Hematopoietic multipotent progenitor cell treated with erythropoietin and hydrocortisone succinate and interleukin-3 and kit ligand, for 17 days (in vitro differentiated cells): ENCODE data around the gene TFF1.

Source experiments
- DNase-seq: peaks from one replicate; pipeline ENCODE4 v3.0.0-alpha.2; 2015; ENCODE audit warnings: low spot score

Gene TFF1

DNA sequence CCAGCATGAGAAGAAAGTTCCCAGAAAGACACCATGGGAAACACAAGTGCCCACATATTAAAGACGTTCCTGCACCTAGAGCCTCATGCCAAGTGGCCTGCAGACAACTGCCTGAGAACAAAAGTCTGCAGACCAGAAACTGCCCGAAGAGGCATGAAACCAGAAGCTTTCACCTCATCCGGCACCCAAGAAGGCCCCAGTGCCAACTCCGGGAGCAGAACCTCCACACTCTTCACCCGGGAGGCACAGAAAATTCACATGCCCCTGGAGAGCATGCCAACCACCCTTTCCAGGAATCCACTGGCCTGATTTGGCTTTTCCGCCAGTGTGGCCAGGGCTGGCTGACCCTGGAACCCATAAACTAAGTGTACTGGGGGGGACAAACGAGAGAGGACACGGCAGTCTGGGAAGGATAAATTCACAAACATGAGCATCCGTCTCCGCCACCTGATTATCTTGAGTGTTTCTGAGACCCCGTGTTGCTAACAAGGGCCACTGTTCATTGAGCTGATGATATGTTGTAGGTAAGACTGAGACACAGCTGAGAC, 22.3 kb downstream of the TFF1 start:
- no peak for DNase-seq

DNA sequence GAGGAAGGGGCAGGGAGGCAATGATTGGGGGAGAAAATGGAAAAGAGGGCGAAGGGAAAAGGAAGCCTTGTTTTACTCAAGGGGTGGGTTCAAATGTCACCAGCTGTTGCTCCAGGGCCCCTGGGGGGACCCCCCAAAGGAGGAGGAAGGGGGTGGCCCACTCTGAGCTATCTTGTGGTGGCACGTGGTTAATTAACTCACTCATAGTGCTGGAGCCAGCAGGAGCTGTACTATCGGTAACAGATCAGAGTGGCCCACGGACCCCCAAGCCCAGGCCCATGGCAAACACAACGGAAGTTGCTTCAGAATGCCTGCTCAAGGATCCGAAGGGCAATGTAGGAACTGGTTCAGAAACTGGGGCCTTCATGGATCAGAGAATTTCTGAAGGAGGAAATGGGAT, 22.8 kb downstream of the TFF1 start:
- DNase-seq = no peak

GRCh38 chr21:42343101-42343500, 23.2 kb downstream of the TFF1 start:
- no peak for DNase-seq

DNA sequence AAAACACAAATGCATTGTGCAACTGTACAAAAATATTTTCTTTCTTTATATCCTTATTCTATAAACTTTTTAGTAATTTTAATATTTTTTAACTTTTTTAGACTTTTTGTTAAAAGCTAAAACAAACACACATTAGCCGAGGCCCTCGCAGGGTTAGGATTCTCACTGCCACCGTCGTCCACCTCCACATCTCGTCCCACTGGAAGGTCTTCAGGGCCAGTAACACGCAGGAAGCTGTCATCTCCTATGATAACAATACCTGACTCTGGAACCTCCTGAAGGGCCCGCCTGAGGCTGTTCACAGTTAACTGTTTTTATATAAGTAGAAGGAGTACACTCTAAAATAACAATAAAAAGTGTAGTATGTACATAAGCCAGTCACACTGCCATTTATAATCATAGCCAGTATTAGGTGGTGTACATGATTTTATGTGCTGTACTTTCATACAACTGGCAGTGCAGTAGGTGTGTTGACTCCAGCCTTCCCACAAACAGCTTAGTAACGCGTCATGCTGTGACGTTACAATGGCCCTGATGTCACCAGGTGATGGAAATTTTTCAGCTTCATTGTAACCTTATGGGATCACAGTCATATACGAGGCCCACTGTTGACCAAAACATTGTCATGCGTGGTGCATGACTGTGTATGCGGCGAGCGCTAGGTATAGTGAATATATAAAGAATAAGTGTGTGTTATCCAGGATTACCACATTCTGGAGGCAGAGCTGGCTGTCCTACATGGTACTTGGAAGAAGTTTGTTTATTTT, 24.4 kb downstream of the TFF1 start:
- no peak for DNase-seq

DNA sequence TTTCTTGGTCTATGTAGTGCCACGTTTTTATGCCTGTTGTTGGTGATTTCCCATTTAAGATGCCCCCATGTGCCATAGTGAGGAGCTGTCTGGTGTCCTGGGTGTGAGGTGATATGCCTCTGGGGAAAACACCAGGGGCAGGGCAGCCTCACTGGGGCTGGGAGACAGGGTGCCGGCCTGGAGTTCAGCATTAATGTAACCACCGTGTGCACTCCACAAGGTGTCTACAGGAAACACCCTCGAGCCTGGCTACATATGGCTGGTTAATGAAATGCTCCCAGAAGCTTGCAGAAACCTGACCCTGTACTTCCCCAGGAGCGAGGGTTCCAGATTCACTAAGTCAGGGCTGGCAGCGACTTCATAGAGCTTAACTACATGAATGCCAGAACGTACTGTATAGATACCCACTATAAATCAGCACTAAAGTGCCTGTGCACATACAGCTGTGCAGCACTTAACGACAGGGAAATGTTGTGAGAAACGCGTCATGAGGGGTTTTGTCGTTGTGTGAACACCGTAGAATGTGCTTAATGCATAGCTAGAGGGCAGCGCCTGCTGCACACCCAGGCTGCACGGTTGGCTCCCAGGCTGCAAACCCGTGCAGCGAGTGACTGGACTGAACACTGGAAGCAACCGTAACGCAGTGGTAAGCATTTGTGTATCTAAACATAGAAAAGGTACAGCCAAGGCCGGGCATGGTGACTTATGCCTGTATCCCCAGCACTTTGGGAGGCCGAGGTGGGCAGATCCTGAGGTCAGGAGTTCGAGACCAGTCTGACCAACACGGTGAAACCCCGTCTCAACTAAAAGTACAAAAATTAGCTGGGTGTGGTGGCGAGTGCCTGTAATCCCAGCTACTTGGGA, 25.9 kb downstream of the TFF1 start:
- no peak for DNase-seq

DNA sequence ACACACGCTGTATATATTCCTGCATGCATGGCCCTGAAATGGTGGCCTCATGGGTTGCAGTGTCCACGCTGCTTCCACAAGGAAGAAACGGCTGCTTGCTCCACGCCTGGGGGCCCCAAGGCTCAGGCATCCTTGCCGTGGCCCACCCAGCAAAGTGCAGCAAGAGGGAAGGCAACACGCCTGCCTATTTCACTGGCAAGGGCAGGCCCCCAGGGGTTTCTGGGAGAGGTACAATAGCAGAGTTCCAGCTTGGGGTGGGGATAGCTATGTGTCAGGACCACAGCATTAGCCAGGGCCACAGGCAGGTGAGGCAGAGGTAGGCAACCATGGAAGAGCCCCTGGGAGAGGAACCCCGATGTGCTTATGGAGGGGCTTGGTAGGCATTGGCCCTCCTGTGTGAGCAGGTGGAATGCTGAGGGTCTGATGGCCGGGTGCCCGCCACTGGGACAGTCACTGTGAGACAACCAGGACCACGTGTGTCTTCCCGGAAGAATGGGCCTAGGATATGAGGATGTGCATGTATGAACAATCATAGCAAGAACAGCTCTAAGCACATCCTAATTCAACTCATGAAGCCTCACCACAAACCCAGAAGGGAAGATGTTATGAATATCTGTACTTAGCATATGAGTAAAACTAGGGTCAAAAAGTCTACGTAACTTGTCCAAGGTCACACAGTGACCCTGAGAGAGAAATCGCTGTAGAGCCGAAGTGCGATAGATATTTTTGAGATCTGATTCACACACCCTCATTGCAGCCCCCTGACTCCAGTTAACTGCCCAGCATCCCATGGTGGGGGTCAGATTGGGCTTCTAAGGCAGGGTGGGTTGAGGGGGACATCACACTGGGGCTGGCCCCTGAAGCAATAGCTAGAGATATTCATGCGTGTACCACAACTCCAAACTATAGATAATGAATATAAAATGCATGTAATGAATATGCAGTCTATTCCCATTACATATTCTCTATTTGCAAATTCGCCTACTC, 27.3 kb downstream of the TFF1 start:
- DNase-seq = no peak

GRCh38 chr21:42337830-42338728, 28.3 kb downstream of the TFF1 start:
- DNase-seq = peak; percentile 36

DNA sequence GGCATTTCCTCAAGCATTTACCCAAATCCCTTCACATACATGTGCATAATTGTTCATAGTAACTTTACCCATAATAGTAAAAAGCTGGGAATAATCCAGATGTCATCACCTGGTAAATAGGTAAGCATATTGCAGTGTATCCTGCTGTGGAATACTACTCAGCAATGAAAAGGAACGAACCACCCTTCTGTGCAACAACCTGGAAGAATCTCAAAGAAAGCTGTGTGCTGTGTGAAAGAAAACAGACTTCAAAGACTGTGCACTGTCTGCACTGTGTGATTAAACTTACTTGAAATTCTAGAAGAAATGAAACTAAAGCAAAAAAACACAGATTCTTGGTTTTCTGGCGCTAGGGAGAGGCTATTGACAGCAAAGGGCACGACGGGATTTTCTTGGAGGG, 29.1 kb downstream of the TFF1 start:
- no peak for DNase-seq

DNA sequence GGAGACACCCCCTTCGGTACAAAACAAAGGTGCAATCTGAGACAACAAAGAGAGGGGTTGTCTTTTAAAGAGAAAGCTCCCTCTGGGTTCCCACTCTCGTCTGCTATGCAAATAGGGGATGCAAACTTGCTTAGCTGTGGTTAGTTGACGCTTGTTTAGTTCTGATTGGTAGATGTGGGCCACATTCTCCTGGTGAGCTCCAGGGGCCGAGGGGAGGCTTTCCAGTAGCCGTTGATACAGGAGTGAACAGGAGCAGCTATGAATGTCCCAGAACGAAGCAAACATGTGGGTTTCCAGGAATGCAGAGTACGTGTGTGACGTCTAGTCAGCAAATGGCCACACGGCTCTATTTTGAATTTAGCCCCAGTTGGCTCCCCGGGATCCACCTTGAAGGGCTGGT, 30.3 kb downstream of the TFF1 start:
- no peak for DNase-seq

- no peak for DNase-seq
Observed at GRCh38 chr21:42332557-42333317, 33.6 kb downstream of the TFF1 start.

DNA sequence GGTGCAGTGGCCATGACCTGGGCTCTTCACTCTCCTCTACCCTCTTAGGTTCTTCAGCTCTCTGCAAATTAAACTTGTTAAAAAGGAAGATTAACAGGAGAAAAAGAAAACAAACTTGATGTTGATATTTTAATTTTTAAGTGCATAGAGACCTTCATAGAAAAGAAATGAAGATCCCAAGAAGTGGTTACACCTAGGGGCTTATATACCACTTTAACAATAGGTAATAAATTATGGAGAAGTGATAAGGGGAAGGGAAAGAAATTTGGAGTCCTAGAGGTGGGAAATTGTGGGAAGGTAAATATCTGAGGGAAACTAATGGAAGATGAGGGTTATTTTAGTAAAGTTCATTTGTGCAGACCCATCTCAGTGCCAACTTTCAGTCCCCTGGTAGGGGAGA, 34.7 kb downstream of the TFF1 start:
- no peak for DNase-seq

GRCh38 chr21:42330380-42331371, 35.7 kb downstream of the TFF1 start:
- no peak for DNase-seq

DNA sequence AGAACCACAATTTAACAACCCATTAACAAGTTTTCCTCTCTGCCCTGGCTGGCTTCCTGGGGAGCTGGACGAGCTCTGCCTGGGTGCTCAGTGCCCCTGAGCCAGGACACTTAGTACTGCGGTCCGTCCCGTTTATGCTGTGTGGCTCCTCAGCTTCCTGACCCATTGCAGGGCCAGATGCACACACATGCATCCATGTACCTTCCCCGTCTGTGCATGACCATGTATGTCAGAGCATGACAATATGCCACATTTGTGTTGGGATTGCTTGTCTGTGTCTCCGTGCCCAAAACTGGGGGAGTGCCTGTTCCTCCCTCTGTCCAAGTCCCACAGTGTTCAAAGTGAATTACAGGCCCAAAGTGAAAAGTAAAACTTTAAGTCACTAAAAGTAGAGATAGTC, 41.4 kb downstream of the TFF1 start:
- DNase-seq = no peak

DNA sequence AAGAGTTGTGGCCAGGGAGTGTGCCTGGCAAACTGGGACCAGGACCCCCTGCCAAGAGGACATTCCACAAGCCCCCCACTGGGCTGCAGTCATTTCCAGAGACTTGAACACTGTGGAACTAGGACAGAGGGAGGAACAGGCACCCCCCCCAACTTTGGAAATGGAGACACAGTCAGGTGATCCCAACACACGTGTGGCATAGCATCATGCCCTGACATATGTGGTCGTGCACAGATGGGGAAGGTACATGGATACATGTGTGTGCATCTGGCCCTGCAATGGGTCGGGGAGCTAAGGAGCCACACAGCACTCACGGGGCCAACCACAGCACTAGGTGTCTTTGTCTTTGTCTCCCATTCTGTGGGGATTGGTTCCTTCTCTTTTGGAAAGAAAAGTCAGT, 44.5 kb downstream of the TFF1 start:
- no peak for DNase-seq

- no peak for DNase-seq
Observed at GRCh38 chr21:42321231-42321630, 45.1 kb downstream of the TFF1 start.

DNA sequence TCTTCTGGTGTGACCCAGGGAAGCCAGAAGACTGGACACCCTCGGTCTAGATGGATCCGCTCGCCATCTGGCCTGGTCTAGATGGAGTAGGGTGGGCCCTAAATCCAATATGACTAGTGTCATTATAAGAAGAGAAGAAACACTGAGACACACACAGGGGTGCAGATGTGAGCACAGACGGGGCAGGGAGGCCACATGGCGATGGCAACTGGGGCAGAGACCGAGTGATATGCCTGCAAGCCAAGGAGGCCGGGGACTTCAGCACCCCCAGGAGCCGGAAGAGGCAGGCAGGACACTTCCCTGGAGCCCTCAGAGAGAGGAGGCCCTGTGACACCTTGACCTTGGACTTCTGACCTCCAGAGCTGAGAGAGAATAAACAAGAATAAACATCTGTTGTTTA, 45.5 kb downstream of the TFF1 start:
- no peak for DNase-seq

DNA sequence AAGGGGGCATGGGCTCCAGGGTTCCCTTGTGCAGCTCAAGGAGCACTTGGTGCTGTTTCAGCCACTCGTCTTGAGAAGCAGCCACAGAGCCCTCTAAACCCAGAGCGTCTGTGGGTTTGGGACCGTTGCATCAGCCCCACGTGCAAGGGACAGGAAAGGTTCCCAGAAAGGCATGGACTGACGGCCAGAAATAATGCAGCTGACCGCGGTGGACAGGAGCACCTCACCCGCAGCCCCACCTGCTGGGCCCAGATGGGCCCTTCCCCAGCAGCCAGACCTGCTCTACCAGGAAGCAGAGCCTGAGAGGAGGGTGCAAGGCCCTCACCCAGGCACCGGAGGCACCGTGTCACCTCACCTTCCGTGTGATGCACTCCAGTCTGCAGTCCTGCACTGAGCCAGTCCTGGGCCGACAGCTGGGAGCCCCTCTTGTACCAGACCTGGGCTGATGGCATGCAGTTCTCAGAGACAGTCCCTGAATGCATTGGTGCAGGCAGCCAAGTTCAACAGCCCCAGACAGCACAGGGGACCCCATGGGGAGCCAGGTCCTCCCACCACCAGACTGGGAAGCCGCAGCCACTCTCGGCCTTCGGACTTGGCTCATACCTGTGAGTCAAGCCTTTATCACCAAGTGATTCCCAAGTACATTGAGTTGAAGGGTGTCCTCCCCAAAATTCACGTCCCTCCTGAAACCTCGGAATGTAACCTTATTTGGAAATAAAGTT, 46.3 kb downstream of the TFF1 start:
- no peak for DNase-seq

DNA sequence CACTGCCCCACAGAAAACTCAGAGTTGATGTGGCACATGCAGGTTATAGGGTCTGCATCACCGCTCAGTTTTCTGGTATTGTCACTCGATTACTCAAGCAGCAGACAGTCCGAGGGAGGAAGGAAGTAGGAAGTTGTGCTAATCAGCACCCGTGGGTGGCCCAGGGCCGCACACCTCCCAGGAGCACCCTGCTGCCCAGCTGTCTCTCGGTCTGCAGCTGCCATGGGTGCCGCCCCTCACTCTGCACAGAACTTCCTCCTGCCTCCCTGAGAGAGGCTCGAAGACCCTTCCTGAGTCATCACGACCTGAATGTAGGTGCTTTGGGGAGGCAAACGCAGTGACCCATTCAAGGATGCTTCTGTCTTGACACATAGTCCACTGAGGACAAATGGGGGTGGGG, 47.0 kb downstream of the TFF1 start:
- DNase-seq = no peak
